ENCODE results near the gene ADCY1.
"Not testable (repeated sequence)": the region's sequence is repeated elsewhere in the genome, so short reads cannot be mapped to it uniquely, and the experiment has no call there.

Gene ADCY1

DNA sequence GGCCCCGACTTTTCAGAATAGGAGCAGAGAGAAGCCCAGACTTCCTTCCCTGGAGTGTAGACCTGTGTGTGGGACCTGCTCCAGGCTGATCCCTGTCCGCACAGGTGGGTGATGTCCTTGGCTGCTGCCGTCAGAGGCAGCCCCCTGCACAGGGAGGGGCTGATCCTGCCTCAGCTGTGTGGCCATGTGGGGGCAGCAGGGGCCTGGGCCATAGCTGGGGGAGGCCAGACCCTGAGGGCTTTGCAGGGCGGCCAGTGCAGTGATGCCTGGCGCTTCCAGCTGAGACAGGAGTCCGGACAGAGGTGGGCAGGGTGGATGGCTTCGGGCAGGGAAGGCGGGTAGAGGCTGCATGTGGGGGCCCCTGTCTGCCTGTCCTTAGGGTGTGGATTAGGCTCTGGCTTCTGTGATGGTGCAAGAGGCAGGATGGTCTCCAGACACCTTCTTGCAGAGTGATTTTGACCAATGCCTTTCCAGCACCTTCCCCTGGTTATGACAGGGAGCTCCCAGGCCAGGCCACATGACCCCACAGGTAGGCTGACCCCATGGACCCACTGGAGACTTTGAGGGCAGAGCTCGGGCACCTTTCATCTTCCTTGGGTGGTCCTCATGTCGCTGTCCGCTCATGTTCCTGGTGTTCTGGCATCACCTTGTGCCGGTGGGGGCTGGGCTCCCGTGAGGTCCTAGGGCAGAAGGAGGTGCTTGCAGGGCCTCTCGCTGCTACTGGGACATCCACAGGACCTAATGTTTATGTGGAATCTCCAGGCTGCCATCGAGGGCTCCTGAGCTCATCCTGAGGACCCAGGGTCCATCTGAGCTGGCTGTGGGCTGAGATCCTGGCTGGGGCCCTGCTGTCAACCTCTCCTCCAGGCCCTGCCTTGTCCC is 141.5 kb downstream of the ADCY1 start:
- FAIRE-seq: no peak

DNA sequence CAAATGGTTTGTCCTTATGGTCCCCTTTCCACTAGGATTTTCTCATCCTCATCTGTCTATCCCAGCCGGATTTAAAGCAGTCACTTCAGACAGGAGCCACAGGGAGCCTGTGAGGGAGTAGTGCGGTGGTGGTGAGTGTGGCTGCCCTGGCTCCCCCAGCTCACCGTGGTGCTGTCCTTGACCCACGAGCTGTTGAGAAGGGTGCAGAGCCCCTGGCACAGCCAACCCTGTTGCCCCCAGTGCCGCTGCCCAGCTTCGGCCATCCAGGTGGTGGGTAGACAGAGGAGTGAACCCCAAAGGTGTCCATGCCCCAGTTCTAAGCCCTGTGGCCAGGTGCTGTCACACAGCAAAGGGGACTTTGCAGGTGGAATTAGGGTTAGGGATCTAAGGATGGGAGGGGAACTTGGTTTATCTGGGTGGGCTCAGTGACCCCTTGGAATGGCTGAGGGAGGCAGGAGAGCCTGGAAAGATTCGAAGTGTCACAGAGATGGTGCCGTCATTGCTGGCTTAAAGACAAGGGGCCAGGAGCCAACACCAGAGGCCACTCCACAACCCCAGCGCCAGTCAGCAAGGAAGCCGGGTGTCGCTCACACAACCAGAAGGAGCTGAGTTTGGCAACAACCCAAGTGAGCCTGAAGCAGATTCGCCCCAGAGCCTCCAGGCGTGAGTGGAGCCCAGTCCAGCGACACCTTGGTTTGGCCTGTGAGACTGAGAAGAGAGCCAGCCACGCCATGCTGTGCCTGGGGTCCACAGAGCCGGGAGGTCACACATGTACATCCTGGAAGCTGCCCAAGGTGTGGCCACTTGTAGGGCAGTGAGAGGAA is 142.4 kb downstream of the ADCY1 start:
- FAIRE-seq: no peak

- FAIRE-seq: no peak
Measured at GRCh38 chr7:45717537-45718235, 143.5 kb downstream of the ADCY1 start.

- no peak for FAIRE-seq
Measured at GRCh38 chr7:45718464-45719330, 144.5 kb downstream of the ADCY1 start.

DNA sequence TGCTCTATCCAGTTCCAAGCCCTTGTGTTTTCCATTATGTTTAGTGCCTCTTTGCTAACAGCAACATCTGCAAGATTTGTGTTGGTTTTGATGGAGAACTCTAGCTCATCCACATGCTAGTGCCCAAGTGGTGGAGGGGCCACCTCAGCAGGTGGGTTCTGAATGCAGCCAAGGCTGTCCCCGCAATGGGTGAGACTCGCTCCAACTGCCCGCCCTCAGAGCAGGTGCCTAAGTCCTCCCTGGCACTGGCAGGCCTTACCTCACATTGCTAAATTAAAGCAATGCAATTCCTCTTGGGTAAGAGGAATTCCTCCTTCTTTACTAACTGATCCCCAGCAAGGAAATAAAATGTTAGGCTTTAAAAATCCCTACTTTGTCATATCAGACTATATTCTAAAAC is 146.8 kb downstream of the ADCY1 start:
- no peak for FAIRE-seq

DNA sequence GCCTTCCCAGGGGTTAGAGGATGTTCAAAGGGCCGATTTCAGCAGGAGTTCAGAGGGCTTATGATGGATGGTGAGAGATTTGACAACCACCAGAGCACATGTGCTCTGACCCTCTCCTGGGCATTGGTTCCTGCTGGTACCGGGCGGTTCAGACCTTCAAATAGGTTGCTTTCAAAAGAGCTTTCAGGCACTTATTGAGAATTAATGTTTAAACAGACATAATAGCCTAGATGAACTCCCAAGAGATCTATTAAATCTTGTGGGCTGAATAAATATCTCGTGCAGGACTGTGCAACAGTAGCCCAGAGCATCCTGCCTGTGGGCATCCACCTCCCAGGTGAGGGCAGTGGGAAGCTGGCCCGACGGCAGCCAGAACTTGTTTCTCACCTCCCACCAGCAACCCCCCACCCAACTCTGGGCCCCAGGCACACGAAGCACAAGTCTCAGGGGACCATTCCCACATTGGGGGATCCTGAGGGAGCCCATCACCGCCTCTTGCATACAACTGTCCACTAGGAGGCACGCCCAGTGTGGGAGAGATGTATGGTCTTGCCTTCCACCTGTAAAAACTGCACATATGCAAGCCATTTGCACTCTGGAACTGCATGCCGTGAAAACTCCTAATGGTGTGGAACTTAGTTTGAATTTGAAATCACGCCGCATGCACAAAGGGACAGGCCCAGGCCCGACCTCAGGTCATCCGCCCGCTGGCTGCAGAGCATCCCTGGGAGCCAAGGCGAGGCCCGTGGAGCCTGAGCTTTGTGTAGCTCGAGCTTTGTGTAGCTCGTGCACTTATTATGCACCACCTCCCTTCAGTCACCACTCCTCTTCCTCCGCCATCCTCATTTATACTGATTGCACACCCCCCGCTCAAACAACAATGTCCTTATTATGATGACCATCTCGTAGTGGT is 147.8 kb downstream of the ADCY1 start:
- no peak for FAIRE-seq

DNA sequence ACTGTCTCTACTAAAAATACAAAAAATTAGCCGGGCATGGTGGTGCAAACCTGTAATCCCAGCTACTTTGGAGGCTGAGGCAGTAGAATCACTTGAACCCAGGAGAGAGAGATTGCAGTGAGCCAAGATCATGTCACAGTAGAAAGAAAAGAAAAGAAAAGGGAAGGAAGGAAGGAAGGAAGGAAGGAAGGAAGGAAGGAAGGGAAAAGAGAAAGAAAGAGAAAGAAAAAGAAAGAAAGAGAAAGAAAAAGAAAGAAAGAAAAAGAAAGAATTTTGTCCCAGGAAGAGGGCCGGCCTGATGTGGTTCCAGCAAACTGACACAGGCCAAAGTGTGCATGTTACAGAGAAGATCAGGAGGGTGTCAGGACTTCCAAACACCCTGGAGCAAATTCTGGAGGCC is 151.1 kb downstream of the ADCY1 start:
- FAIRE-seq: not testable (repeated sequence)

DNA sequence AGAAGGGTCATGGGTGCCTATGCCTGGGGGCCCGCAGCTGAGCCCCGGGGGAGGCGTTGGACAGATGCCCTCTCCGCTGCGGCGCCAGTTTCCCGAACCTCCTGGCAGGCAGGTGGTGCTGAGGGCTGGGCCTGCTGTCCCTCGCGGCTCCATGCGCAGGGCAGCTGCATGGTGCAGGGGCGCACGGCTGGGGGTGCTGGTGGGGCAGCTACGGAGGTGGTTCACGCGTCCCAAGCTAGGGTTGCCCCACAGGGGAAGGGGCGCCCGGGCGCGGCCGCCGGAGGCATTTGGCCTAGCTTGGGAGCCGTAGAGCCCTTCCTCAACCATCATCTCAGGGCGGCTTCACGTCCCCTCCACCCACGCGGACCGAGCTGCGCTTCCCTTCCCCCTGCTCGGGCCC is 152.7 kb downstream of the ADCY1 start:
- FAIRE-seq: no peak

DNA sequence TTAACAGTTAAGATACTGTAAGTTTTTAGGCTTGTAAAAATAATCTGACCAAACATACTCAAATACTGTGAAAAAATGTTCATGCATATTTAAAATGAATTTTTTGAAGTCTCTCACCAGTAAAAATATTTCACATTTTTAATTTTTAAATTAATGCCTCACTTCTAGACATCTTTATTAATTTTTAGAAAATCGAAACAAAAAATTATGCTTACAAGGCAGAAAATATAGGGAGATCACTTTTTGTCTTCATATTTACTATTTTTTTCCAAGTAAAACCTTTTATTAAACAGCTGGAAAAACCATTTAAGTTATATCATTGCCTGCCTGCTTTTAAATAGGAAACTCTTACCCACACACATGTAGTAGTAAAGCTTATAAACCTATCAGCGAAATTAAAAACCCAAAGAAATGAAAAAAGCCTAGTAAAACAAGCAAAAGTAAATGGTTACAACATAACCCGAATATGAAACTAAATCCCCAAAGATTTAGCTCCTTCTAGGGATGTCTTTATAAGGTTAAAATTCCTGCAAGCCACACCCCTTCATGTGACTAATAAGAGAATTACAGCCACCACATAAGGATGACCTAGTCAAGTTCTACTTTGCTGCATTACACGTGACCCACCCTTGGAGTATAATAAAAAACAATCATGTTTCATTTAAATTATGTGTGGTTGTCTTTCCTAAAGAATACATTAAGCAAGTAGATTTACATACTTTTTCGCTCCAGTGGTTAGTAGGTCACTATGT is 157.7 kb downstream of the ADCY1 start:
- peak; percentile 21 for FAIRE-seq

GRCh38 chr7:45738920-45739319 is 164.8 kb downstream of the ADCY1 start:
- not testable (repeated sequence) for FAIRE-seq

DNA sequence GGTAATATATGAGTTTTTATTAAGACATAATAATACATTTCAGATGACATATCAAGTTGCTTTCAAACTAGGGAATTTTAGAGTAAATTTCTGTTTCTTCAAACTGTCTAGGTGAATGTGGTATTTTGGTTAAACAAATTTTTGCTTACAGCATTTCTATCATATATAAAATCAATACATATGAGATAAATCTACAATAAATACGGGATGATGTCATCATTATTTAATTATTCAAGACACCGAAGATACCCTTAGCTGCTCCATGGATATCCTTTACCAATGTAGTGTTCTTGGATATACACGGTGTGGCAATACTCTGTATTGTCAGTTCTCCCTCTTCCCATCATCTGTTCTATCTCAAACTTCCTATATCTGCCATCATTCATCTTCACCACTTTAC is 166.4 kb downstream of the ADCY1 start:
- FAIRE-seq: not testable (repeated sequence)

- peak; percentile 79 for FAIRE-seq
Measured at GRCh38 chr7:45748976-45749375, 174.8 kb downstream of the ADCY1 start.

DNA sequence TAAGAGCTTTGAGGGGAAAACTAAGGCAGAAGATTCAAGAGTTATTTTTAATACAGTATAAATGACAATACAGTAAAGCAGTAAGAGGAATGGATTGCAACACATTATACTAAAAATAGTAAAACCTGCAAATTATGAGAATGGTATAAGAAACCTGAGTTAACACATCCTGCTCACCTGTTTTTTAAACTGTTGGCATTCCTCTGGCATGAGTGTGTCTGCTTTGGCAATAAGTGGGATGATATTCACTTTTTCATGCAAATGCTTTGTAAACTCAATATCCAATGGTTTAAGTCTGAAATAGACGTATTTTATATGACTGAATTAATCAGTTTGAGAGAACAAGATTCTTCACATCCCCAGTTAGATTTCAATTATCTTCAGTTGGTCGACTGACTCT is 177.2 kb downstream of the ADCY1 start:
- FAIRE-seq: not testable (repeated sequence)

DNA sequence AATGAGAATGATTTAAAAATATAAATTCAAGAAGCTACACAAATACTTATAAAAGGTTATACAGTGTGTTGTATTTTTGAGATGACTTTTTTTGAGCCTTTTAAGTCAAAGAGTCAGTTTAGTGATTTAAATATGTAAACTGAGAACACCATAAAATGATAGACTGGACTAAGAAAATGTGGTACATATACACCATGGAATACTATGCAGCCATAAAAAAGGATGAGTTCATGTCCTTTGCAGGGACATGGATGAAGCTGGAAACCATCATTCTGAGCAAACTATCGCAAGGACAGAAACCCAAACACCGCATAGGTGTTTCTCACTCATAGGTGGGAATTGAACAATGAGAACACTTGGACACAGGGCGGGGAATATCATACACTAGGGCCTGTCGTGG is 182.2 kb downstream of the ADCY1 start:
- FAIRE-seq: not testable (repeated sequence)

DNA sequence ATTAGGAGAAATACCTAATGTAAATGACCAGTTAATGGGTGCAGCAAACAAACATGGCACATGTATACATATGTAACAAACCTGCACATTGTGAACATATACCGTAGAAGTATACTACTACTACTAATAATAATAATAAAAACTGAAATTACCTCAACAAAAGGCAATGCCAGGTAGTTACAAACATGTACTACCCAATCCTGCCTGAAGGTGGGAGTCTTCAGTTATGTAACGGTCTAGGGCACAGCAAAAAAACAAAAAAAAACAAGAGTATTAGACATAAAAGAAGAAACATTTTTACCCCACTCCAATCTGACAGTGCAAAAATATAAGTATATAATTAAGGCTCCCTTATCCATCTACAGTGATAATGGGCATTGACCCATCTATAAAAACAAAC is 182.6 kb downstream of the ADCY1 start:
- not testable (repeated sequence) for FAIRE-seq

DNA sequence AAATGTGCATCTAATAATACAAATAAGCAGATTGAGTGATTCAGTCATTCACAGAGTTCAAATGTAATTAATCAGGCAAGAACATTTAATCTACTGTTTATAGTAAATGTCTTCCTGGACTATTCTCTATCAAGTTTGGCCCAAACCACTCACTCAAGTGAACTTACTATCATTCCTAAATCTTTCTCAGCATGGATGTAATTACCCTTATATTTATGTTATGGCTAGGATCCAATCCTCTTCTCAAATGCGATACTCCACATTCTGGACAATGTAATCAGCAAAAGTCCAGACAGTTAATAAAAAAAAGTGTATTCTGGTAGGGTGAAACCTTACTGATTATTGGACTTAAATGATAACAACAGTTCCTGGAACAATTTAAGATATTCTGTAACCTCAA is 185.3 kb downstream of the ADCY1 start:
- FAIRE-seq: not testable (repeated sequence)

GRCh38 chr7:45761545-45762205 is 187.5 kb downstream of the ADCY1 start:
- not testable (repeated sequence) for FAIRE-seq

DNA sequence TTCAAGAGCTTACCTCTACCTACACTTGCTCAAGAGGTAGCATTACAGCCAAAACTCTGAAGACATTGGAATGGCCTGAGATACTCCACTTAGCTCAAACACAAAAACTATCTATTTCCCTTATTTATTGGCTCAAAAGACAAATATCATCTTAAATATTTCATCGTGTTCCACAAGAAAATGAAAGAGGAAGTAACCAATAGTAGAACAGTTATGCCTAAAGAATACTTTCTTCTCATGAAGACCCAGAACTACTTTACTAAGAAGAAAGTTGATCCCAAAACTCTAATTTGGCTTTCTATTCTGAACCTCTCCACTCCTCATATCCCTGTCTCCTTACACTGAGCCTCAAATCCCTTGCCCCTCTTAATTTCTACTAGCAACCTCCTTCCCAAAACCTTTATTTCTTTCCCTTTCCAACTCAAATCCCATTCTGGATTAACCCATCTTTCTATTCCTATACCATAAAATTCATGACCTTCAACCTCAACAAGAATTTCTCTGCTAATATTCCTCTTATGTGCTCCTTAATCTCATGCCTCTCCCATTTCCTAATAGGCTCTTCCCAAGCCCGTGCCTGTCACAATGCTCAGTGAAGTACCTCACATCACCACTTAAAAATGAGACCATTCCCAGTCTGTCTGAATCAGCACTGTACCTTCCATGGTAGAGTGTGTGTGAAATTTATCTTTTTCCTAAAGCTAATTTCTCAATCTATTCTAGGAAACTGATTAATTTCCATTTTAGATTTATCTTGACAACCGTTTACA is 188.2 kb downstream of the ADCY1 start:
- FAIRE-seq: not testable (repeated sequence)
